Measurements from ENCODE around the gene BCL11A.

BCL11A gene

GRCh38 chr2:60480089-60480773 lies 73.2 kb downstream of the BCL11A start:
- no peak for DNase-seq

DNA sequence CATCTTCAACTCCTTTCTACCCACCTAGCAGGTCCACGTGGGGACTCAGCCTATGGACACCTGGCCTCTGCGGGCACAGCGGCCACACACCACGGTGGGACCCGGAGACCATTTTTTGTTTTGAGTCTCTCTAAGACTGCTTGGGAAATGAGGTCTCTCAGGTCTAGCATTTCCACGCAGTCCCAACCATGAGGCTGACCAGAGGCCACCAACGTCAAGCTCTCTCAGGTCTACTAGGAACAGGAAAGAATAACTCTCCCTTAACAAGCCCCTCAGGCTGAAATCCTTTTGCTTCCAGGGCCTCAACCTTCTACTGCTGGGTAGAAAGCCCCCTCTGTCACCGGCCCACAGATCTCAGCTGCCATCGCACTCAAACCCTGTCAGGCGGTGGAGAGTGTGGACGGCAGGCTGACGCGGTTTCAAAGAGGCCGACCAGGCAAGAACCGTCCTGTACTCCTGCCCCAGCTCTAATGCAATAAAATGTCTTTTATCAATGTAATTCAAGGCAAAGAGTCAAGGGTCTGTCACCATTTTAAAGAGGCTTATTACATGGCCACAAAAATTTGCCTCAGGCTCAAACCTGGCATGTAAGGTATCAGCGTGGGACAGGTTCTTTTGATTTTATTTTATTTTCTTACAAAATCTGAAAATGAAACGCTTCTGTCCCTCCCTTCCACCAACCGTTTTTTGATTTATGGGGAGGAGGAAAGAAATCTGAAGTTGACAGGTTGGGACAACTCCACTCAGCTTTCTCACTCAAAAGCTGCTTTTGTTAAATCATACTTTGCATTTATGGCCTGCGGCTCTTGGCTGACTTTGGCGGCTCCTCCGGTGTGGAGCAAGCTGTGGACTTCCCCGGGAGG lies 74.0 kb downstream of the BCL11A start:
- no peak for DNase-seq

DNA sequence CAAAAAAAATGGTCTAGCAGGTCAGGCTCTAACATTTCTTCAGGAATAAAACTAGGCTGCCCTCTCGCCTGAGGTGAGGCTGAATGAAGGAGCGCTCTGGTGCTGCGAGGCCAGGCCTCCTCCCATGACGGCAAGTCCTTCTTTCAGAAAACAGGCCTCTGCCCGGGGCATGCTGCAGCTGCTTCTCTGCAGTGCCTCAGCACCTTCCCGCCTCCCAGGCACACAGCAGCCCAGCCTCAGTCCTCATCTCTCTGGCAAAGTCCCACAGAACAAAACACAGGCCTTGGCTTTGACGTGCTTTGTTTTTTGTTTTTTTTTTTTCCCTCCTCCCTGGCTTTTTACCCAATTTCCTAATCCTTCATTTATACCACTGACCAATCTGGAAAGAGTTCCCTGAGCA lies 74.8 kb downstream of the BCL11A start:
- DNase-seq: no peak

GRCh38 chr2:60476206-60476954 lies 77.1 kb downstream of the BCL11A start:
- no peak for DNase-seq

DNA sequence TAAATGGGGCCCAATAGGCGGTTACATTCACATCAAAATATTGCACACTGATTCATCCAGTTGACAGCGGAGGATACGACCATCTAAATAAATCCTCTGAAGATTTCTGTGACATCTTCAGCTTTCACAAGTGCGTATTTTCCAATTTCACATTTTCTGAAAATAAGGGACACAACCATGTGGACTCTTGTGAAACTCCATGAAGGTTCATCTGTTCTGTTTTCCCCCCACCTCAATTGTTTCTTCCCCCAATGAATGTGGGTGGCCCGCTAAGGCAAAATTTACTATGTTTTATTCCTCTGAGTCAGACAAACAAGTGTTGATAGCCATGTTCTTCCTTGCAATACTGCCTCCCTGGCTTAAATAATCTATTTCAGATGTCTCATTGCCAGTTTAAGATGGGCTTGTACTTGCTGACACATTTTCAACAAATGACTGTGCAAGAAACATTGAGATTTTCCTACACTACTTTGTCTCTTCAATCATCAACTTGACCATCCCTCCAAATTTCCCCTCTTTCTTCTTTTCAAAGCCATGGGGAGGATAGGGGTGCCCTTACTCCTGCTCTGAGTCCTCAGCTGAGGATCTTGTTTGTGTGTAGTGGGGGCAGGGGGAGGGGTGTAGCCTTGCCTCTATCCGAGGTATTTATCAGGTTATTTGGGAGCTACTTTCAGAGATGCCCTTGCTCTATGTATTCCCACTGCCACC lies 78.2 kb downstream of the BCL11A start:
- DNase-seq: no peak

DNA sequence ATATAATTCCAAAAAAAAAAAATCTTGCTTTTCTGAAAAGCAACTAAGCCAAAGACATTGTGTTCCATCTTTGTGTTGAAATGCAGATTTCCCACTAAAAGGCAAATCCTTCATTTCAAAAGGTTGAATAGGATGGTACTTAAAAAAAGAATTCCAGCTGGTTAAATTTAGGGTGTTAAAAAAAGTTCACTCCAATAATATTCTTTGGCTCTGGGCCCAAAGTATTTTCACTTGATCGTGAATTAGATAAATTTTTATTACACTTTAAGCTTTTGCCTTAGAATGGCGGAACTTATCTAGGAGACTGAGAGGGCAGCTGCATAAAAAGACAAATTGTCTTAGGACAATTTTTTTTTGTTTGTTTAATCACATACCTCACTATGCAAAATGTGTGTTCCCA lies 79.2 kb downstream of the BCL11A start:
- no peak for DNase-seq

DNA sequence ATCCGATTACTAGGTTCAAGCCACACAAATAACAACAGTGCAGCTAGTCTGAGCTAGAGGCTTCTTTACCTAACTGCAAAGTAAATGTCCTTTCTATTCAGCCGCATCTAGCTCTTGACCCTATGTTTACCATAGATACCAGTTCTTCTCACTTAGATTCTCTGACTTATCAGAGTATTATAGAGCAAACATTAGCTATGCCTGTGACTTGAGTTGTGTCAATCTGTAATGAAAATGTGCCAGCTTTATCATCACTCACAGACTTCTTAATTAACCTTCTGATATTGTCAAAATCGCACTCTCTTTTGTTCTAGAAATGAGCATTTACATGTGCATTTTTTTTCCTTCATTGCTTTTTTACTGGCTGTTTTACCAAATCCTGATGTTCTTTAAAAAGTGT lies 79.9 kb downstream of the BCL11A start:
- DNase-seq: no peak

- no peak for DNase-seq
Observed at GRCh38 chr2:60472663-60473289, 80.7 kb downstream of the BCL11A start.

GRCh38 chr2:60472041-60472440 lies 81.4 kb downstream of the BCL11A start:
- no peak for DNase-seq

GRCh38 chr2:60470340-60470739 lies 83.1 kb downstream of the BCL11A start:
- no peak for DNase-seq

DNA sequence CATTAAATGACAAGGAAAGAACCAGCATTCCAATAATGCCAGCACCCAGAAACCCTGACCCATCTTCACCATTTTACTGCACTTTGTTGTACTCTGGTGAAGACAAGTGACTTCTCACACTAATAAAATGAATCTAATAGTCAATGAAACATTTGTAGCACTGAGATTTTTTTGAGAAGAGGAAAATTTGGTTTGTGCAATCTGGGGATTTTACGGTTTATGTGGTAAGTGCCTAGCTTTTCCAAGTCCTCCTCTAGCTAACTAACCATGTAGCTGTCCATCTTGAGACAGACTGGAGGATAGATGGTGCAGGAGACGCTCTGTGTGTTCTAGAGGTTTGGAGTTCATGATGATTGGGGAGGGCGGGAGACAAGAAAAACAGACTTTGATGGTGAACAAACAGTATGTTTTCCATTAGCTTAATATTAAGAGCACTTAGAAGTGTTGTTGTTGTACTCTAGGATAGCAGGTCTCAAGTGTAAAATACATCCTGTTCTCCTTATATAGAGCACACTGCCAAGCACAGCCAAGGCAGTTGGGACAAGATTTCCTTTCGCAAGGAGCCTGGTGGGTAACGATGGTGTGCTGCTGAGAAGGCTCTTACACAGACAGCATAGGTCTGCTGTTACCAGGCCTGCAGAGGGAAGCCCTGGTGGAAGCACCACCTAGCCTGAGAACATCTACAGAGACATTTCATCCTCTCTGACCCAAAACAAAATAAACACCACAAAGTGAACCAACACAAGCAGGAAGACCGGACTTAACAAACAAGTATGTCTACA lies 83.7 kb downstream of the BCL11A start:
- DNase-seq: no peak

DNA sequence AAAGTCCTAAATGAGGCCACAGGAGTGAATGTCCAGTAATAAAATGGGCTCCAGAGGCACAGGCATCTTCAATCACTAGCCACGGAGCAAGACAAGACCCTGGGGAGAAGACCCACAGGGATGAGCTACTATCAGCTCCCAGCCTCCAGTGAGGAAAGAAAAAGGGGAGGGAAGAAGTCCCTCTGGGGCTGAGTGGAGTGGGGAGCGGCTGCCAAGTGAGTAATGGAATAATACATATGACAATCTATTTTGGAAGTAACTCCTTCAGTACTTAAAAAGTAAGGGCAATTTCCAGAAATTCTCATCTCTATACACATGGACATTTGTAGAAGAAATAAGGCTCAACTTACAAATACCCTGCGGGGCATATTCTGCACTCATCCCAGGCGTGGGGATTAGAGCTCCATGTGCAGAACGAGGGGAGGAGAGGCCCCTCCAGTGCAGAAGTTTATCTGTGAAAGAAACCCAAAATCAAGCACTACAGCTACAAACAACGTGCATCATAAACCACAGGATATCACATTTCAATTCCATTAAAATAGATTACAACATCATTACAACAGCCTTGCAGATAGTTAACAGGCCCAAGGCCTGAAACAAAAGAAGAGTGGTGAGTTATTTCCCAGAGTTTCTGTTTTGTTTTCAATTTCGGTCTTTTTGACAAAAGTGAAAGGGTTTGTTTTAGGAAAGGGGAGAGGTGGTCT lies 84.9 kb downstream of the BCL11A start:
- no peak for DNase-seq

DNA sequence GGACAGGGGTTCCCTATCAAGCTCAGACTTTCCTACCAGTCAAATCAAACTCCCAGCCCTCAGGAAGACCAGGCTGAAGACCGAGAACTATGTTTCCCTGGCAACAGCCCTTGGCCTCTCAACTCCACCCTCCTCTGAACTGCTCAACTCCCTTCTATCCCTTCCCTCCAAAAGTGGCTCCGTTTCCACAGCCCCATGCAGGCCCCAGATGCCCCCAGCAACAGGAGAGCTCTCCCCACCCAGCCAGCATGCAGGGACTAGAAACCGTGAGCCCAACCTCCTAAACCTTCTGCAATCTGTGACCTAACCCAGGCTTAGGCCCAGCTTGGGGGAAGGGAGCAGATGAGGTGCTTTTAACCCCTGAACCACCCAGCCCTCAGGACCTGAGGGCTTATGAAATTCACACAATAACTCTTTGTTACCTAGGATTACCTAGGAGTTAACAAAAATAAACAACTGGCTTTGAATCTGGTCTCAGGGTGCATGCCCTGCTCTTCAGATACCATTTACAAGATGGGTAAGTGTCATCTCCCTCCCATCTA lies 87.2 kb downstream of the BCL11A start:
- DNase-seq: no peak

GRCh38 chr2:60465736-60466135 lies 87.7 kb downstream of the BCL11A start:
- DNase-seq: no peak

DNA sequence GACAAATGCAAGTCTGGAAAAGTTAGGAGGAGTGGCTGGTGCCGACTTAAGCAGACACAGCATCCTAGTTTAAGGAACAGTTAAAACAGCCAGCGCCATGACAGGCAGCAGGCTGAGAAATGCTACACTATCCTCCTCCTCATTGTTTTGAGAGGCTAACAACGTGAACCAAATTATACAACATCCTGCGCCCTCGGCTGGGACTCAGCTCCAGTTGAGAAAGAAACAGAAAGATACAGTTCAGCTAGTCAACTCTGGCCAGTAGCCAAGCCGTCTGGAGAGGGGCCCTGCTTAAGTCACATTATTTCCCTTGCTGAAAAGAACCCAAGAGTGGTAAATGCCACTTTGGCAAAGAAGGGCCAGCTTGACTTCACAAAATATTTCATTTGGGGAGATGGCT lies 90.2 kb downstream of the BCL11A start:
- DNase-seq: no peak

DNA sequence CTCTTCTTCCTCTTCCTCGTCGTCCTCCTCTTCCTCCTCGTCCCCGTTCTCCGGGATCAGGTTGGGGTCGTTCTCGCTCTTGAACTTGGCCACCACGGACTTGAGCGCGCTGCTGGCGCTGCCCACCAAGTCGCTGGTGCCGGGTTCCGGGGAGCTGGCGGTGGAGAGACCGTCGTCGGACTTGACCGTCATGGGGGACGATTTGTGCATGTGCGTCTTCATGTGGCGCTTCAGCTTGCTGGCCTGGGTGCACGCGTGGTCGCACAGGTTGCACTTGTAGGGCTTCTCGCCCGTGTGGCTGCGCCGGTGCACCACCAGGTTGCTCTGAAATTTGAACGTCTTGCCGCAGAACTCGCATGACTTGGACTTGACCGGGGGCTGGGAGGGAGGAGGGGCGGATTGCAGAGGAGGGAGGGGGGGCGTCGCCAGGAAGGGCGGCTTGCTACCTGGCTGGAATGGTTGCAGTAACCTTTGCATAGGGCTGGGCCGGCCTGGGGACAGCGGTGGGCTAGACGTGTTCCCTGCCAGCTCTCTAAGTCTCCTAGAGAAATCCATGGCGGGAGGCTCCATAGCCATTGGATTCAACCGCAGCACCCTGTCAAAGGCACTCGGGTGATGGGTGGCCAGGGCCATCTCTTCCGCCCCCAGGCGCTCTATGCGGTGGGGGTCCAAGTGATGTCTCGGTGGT lies 91.9 kb downstream of the BCL11A start:
- DNase-seq: no peak

GRCh38 chr2:60460577-60461420 lies 92.7 kb downstream of the BCL11A start:
- no peak for DNase-seq

GRCh38 chr2:60459851-60460250 lies 93.6 kb downstream of the BCL11A start:
- DNase-seq: no peak

DNA sequence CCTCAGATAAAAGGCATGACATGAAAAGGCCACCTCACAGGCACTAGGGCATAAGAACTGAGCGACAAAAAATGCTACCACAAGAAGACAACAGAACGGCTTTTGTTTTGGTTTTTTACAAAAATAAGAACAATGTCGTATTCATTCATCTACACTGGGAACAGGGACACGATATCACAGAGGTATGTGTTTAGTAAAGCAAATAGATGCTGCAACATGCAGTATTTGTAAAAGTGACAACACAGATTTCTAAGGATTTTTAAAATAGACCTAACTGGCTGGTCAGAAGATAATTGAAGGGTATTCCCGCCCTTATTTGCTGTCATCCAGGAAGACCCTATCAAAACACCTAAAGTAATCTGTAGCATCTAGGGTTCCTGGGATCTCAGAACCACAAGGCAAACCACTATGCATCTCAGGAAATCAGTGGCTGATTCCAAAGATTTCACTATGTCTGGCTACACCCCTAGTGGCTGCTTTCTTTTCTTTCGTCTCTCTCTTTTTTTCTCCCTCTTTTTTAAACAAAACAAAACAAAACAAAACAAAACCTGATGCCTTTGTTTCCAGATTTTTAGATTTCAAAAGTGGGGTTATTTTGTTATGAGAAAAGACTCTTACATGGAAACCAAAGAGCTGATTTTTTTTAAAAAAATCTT lies 97.2 kb downstream of the BCL11A start:
- no peak for DNase-seq
